Superior temporal gyrus (tissue), 1 donor: Measurements from ENCODE around the gene OTOA.
A peak's percentile ranks its signal among the peaks of the same experiment; 100 is the strongest.
"Not testable (repeated sequence)": the region's sequence is repeated elsewhere in the genome, so short reads cannot be mapped to it uniquely, and the experiment has no call there.

ENCODE experiments used
- DNase-seq: peaks from one replicate; pipeline ENCODE4 v3.0.0-alpha.2; 2016; ENCODE audit errors: extremely low spot score

OTOA gene

GRCh38 chr16:21641916-21642315, 21.9 kb upstream of the OTOA start:
- no peak for DNase-seq

GRCh38 chr16:21642861-21643260, 20.9 kb upstream of the OTOA start:
- DNase-seq = no peak

GRCh38 chr16:21643785-21644184, 20.0 kb upstream of the OTOA start:
- DNase-seq = no peak

- peak; percentile 53 for DNase-seq
Measured at GRCh38 chr16:21644674-21645073, 19.1 kb upstream of the OTOA start.

GRCh38 chr16:21645261-21645721, 18.5 kb upstream of the OTOA start:
- peak; percentile 61 for DNase-seq

- DNase-seq = no peak
Measured at GRCh38 chr16:21646091-21646490, 17.7 kb upstream of the OTOA start.

GRCh38 chr16:21646721-21647561, 16.8 kb upstream of the OTOA start:
- no peak for DNase-seq

GRCh38 chr16:21647562-21648164, 16.1 kb upstream of the OTOA start:
- DNase-seq = no peak

GRCh38 chr16:21649826-21650406, 13.9 kb upstream of the OTOA start:
- DNase-seq = not testable (repeated sequence)

- DNase-seq = no peak
Measured at GRCh38 chr16:21650521-21650920, 13.2 kb upstream of the OTOA start.

GRCh38 chr16:21651515-21651914, 12.3 kb upstream of the OTOA start:
- DNase-seq = no peak

GRCh38 chr16:21652453-21652852, 11.3 kb upstream of the OTOA start, which contains the start of gene IGSF6:
Gene IGSF6, minus strand, starts transcription at chr16:21652608. Its CDS starts 10 bp downstream, at chr16:21652598.
- DNase-seq = no peak

GRCh38 chr16:21653571-21653970, 10.2 kb upstream of the OTOA start:
- no peak for DNase-seq

GRCh38 chr16:21654466-21654865, 9.3 kb upstream of the OTOA start:
- no peak for DNase-seq

- DNase-seq = no peak
Measured at GRCh38 chr16:21654881-21655280, 8.9 kb upstream of the OTOA start.

- DNase-seq = peak; percentile 91
Measured at GRCh38 chr16:21656795-21657768, 6.7 kb upstream of the OTOA start.

GRCh38 chr16:21659124-21659523, 4.6 kb upstream of the OTOA start:
- DNase-seq = no peak

- DNase-seq = no peak
Measured at GRCh38 chr16:21664801-21665492, 1.2 kb downstream of the OTOA start.

- DNase-seq = no peak
Measured at GRCh38 chr16:21666772-21667171, 3.0 kb downstream of the OTOA start.

- DNase-seq = no peak
Measured at GRCh38 chr16:21667575-21667974, 3.8 kb downstream of the OTOA start.

- no peak for DNase-seq
Measured at GRCh38 chr16:21673469-21673868, 9.7 kb downstream of the OTOA start.
